Activated effector memory CD4-positive, alpha-beta T cell treated with anti-CD3 and anti-CD28 coated beads, Interleukin-2, amount 50 U/mL, for 16 hours (primary cell): ENCODE measurements around the gene ATP6V1C2.
A peak's percentile ranks its signal among the peaks of the same experiment; 100 is the strongest.

Experiments used
- DNase-seq: peaks from one replicate; pipeline ENCODE4 v3.0.0-alpha.2; 2020

Gene ATP6V1C2

DNA sequence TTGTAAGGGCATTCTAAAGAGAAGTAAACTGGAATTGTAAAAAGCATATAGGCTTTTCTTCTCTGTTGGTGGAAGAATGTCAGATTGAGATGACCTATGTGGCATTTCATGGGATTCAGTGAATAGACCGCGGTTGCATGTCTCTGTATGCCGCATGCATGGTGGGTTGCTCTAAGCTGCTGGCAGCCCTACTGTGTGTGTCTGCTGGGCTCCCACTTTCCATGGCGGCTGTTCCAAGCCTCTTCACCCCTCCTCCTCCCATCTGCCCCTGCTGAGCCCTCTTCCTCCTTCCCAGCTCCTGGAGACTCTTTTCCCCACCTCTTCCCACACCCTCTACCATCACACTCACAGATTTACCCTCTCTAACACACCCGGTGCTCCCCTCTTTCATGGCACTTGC is 12.6 kb downstream of the ATP6V1C2 start:
- DNase-seq = peak; percentile 13

GRCh38 chr2:10738192-10738591 is 16.8 kb downstream of the ATP6V1C2 start:
- no peak for DNase-seq

GRCh38 chr2:10740226-10740625 is 18.8 kb downstream of the ATP6V1C2 start:
- DNase-seq = no peak

DNA sequence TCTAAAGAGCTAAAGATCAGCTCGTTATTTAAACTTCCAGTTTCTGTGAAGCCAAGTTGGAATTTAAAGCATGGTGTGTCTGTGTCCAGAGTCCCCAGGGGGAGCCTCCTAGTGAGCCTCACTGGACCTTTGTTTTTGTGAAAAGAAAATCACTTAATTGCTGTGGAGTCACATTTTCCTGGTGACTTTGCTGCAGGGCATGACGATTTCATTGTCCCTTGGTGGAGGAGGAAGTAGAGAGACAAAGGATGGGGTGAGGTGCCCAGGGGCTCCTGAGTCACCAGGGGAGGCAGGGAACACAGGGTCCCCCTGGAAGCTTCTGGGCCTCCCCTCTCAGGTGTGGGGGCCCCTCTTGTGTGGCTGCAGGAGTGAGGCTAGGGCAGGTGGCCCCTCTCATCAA is 19.7 kb downstream of the ATP6V1C2 start:
- DNase-seq = no peak

DNA sequence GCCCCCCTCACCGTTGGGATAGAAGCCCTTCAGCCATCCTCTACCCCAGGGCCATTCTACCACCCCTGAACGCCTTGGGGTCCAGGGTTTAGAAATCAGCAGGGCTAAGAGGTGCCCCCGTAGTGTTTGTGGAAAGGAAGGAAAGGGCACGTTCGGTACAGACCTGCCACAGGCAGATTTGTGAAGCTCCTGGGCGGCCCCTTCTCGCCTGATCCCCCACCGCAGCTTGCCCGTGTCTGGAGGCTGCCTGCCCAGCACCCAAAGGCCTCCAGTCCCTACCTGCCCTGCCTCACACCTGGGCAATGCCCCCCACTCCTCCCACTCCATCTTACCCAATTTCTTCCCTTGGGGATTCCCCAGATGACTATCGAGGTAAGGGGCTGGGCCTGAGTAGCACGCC is 21.2 kb downstream of the ATP6V1C2 start:
- DNase-seq = no peak

GRCh38 chr2:10750610-10751009 is 29.2 kb downstream of the ATP6V1C2 start:
- DNase-seq = no peak

GRCh38 chr2:10752236-10752635 is 30.8 kb downstream of the ATP6V1C2 start:
- DNase-seq = no peak

DNA sequence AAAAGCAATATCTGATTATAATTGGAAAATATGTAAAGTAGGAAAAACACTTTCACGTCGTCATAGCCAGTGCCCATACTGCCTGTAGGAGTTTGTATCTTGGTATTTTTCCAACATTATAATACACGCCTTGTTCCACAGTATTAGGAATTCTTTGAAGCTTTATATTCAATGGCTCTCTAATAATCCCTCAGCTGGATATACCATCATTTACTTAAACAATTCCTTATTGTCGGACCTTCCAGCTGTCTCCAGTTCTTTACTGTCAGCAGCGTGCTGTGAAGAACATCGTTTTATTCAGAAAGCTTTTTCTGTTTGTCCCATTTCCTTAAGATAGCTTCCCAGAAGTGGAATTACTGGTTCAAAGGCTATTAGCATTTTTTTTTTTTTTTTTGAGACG is 31.7 kb downstream of the ATP6V1C2 start:
- DNase-seq = no peak

DNA sequence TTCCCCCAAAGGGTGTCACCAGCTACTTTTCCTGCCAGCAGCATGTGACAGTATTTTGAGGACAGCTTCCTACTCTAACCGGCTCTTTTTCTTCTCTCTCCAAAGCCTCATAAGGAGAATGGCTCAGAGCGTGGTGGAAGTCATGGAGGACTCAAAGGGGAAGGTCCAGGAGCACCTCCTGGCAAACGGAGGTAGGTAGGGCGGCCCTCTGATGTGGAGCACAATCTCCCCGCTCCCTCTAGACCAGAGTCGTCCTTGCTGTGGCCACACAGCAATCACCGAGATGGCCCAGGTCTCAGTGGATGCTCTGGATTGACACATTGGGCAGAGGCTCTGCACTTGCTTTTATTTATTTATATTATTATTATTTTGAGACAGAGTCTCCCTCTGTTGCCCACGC is 32.4 kb downstream of the ATP6V1C2 start:
- no peak for DNase-seq

DNA sequence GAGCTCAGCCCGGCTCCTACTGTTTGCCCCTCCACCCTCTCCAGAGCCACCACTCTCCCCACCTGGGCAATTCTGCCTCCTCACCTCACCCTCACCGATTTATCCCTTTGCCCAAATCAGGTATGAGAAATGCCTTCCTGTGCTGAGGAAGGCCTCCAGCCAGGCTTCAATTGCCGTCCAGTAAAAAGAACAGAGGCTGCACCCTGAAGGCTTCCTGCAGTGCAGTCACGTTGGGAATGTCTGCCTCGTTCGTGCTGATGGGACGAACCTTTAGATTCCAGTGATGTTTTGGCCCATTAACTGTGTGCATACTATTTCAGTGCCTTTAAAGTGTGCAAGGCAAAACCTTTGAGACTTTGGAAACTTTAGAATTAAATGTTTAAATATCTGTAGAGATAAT is 34.2 kb downstream of the ATP6V1C2 start:
- no peak for DNase-seq

GRCh38 chr2:10757814-10758286 is 36.4 kb downstream of the ATP6V1C2 start:
- DNase-seq = no peak

DNA sequence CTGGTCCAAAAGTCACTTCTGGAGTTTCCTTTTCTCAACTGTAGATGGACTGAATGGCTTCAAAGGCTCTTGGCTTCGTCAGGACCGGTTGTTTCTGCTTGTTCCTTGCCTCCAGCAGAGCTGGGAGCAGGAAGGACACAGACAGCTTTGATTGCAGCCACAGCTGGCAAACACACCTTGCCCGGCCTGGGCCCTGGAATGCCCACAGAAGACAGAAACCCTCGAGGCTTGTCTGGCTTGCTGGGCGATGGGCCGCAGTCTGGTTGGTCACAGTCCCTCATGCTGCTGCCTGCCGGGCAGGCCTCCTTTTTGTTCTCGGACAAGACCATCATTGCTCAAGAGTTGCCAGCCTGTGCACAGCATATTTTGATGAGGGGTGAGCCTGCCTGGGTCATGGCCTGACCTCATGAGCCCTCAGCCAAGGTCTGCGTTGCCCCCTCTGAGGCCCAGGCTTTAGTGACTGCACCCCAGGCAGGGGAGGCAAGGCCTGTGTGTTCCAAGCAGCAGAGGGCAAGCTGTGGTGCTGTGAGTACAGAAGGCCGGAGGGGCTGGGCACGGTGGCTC is 37.8 kb downstream of the ATP6V1C2 start:
- peak; percentile 30 for DNase-seq

DNA sequence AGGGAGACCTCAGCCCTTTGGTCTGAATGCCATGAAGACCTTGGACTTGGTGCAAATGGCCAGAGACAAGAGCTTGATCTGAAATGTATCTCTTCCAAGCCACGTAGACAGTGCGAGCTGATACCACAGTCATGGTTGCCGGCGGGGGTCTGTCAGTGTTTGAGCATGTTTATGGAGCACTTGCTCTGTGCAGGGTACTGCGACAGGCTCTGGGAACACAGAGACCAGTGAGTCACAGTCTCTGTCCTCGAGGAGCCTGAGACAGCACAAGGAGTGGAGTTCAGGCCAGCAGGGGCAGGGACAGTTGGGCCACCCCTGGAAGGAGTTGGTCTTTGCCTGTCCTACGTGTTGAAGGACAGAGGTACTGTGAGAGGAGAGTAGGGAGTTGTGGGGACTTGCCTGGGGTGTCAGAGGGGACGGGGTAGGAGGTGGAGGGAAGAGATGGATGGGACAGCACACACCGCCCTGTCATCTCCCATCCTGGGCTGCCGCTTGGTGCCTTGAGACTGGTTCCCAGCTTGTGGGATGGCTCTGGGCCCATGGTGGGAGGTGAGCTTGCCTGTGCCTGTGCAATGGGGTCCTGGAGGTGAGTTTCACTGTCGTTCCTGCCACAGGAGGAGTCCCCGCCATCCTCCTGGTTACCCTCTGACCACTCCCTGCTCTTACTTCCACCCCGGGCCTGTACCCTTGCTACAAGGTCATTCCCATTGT is 39.5 kb downstream of the ATP6V1C2 start:
- peak; percentile 38 for DNase-seq

GRCh38 chr2:10761591-10761990 is 40.2 kb downstream of the ATP6V1C2 start:
- DNase-seq = peak; percentile 10

DNA sequence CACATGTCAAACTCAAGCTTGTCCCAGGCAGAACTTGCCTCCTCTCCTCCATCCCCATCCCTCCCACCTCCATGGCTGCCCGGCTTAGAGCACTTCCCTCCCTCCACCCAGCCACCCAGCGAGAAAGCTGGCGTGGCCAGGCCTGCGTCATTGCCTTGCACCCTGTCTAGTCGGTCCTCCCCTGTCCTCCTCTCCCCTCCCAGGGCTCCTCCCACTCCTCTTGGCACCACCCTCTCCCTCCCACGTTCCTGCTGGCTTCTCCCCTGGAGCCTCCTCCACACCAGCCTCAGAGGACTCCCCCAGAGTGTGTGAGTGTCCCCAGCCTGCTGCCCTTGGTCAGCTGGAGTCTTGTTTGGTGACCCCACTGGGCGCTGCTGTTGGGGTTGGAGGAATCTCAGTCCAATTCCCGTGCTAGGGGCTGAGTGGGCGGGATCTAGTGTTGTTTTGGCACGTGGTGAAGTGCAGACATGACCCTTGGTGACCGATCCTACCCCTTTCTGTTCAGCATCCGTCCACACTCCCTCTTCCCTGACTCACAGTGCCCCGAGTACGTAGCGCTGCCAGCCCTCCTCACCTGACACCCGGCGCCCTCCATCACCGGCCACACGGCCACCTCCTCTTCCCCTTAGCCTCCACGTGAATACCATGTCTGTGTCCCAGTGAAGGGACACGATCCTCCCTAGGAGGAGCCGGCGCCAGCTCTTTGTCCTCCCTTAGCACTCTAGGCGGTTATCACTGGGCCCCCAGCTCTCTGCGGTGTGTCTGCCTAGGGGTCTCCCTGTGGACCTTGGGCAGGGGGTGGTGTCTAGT is 41.4 kb downstream of the ATP6V1C2 start:
- no peak for DNase-seq

DNA sequence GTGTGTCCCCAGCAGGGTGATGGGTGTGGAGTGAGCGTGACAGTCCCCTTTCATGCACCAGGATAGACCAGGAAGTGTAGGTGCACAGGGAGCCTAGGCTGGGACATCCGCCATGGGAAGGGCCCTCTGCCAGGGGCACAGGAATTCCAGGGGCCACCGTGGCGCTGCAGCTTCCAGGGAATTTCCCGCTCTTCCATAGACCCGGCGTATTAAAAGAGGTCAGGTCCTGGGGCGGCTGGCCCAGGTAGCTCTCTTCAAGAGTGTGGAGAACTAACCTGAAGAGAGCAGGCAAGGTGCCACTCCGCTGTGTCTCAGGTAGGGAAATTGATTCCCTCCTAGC is 42.0 kb downstream of the ATP6V1C2 start:
- DNase-seq = no peak

DNA sequence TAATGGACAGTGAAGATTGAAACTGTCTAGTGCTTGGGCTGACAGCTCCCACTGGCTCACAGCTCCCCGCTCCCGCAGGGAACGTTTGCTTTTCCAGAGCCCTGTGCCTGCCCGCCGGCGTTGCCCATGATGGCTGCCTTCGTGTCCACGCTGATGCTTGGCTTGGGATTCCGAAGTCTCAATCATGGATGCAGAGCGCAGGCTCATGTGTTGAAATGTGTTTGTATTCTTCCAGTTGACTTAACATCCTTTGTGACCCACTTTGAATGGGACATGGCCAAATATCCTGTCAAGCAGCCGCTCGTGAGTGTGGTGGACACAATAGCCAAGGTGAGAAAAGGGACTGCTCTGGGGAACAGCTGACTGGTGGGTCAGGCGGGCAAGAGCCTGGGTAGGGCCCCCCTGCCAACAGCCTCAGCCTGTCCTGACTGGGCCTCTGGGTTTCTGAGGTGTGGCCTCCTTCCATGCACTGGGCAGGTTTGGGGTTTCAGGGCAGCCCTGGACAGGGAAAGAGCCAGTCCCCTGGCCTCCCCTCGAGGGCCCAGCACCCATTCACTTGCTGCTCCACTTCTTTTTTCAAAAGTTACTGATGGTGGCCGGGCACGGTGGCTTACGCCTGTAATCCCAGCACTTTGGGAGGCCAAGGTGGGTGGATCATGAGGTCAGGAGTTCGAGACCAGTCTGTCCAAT is 42.8 kb downstream of the ATP6V1C2 start:
- DNase-seq = peak; percentile 57

- DNase-seq = peak; percentile 42
Measured at GRCh38 chr2:10764896-10765295, 43.5 kb downstream of the ATP6V1C2 start.

DNA sequence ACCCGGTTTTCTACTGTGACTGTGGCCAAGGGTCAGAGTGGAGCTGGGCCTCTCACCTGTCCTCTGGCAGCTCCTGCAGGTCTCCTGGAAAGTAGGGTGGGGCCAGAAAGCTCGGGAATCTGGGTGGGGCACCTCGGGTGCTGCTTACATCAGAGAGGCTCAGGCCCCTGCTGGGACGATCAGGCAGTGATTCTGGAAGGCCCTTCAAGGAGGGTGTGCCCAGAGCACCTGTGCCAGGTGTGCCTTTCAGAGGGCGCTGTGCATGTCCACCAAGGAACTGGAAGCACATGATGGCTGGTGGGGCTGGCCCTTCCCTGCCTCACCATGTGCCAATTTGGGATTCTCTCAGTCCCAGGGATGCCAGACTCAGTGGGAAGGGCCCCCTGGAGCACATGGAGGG is 44.0 kb downstream of the ATP6V1C2 start:
- DNase-seq = peak; percentile 47

DNA sequence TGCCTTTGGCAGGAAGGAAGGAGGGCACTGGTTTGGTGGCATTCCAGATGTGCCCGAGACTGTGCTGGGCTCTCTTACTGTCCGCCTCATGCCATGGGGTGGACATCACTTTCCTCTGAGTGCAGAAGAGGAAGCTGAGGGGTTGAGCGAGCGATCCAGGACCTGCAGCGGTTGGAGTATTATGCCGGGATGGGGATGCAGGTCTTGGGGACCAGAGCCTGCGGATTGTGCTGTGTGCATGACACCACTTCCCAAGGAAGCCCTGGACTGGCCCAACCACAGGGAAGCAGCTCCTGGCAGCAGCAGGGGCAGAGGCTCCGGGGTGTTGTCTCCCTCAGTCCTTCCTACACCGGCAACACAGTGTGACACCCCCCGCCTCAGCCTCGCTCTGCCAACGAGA is 44.5 kb downstream of the ATP6V1C2 start:
- peak; percentile 38 for DNase-seq

DNA sequence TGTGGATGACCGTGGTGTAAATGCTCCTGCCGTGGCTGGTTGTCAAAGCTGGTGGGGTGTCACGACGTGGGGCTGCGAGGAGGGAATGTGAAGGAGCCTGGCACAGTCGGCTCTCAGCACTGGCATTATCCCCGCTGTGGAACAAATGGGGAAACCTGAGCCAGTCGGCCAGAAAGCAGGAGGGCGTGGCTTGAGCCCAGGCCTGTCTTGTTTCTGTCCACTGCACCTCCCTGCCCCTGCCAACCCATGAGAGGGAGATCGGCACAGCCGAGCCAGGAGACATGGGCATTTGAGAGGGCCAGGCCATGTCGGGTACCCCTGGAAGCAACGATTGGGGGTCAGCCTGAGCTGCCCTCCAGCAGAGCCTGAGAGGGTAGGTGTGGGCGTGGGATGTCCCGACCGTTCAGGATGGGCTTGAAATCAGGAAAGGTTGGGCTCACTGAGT is 46.7 kb downstream of the ATP6V1C2 start:
- peak; percentile 30 for DNase-seq

GRCh38 chr2:10770956-10771750 is 49.7 kb downstream of the ATP6V1C2 start:
- DNase-seq = peak; percentile 54

GRCh38 chr2:10771786-10772185 is 50.4 kb downstream of the ATP6V1C2 start:
- DNase-seq = peak; percentile 33
